ENCODE results near the gene EFEMP1. TPM values are rescaled to one million over a fixed set of nuclear protein-coding genes. Genes with fewer than 3 reads are reported as not detected.

EFEMP1 gene
- total RNA-seq, 1 donor from 2014 or later: 2.8 TPM

DNA sequence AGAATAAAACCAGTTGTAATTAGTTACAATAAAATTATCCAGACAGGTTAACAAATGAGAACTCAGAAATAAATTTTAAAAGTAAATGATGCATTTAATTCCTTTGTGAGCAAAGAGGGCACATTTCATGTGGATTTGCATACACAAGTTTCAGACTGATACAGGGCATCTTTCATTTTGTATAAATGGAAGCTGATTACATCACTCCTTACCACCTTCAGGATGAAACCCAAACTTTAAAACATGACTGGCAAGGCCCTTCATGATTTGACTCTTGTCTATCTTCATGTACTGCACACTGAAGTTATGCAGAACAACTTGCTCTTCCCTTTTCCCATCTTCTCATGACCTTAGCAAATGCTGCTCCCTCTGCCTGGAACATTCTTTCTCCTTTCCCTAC, 26.9 kb downstream of the EFEMP1 start:
- DNase-seq: no peak

DNA sequence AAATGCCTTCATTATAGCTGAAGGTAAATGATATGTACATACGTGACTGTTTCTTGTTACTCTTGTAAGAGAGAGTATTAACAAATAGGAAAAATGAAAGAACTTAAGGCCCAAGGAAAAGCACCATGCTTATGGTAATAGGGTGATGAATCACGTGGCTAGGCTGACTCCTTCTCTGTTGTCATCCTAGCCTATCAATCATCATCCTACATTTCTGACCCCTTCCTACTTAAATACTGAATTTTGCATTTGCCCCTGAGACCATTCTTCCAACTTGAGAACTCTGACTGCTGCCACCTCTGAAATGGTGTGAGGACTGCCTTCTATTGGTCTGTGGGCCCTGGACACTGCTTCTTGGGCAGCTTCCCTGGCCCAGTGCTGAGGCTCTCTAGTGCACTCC, 28.9 kb downstream of the EFEMP1 start:
- no peak for DNase-seq

DNA sequence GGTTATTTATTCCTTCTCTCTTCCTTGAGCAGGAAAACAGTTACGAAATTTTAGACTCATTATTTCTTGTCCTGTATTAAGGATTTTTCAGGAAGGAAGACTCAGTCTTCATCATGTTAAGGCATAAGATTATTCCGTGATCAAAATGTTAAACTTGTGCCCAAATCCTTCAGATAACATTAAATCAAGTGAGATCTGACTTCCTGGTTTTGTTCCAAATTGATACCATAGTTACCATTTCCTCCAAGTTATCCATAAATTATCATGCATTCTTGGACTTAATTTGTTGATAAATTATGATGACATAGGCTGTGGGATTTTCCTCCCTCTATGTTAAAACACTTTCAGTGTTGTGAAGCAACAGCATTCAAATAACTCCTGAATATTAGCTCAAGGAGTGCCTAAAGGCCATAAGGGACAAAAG, 31.9 kb downstream of the EFEMP1 start:
- DNase-seq: no peak

DNA sequence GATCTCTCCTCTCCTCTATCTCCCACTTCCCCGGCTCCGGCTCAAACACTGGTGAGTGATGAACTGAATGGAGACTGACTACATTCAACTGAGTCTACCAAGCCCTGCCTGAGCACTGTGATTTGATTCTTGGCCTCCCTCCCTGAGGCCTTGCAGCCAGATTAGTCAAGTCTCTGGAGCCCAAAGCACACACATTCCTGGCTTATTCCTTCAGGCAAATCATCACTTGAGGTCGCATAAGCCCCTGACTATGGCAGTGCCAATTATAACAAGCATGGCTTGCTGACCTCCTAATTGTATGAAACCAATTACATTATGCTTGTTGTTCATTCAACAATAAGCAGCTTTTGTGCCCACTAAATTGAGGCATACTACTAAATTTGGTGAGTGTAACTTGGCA, 34.6 kb downstream of the EFEMP1 start:
- DNase-seq: no peak

DNA sequence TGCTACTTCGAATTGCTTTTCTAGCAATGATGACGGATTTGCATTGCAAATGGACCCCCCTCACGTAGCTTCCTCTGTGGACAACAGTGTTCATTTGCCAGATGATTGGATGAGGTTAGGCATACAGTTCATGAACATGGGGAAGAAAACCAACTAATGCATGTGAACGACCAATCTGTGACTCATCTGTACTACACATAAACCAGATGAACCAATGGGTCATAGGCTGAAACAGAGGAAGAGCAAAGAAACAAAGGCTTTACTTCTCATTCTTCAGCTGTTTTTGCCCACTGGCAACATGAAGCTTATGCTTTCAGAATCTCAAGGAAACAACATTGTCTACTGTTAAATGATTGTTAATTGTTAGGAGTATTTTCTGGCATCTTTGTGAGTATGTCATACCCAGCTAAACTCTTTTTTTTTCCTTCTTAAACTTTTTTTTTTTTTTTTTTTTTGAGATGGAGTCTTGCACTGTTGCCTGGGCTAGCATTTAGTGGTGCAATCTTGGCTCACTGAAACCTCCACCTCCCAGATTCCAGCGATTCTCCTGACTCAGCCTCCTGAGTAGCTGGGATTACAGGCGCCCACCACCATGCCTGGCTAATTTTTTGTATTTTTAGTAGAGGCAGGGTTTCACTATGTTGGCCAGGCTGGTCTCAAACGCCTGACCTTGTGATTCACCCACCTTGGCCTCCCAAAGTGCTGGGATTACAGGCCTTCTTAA, 35.5 kb downstream of the EFEMP1 start:
- DNase-seq: no peak

DNA sequence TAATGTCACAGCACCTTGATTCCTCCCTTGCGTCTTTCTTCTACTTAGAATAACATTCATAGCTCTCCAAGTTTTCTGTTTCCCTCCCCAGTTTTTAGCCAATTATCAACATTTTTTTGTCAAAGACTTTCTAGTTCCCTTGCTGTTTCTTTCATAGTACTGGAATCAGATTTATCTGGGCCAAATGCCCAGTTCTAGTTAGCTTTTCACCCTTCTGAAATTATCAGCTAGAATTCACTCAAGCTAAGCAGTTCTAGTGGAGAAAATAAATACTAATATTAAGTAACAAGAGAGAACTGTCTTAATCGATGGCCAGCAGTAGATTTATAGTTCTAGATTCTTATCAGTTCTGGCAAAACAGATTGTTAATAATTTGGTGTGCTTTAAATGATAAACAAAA, 36.2 kb downstream of the EFEMP1 start:
- no peak for DNase-seq

DNA sequence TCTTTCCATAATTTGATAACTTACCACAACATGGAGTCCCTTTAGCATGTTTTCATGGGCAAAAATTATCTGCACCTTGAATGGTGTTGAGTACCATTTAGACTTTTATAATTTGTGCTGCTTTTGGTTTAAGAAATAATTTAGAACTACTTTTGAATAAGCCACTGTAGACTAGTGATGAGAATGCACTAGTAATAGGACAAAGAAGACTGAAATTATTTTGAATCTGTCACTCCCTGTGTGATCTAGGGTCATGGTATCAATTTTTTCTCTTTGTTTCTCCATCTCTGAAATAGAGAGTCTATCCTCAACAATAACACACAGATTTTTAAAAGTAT, 37.7 kb downstream of the EFEMP1 start:
- no peak for DNase-seq

DNA sequence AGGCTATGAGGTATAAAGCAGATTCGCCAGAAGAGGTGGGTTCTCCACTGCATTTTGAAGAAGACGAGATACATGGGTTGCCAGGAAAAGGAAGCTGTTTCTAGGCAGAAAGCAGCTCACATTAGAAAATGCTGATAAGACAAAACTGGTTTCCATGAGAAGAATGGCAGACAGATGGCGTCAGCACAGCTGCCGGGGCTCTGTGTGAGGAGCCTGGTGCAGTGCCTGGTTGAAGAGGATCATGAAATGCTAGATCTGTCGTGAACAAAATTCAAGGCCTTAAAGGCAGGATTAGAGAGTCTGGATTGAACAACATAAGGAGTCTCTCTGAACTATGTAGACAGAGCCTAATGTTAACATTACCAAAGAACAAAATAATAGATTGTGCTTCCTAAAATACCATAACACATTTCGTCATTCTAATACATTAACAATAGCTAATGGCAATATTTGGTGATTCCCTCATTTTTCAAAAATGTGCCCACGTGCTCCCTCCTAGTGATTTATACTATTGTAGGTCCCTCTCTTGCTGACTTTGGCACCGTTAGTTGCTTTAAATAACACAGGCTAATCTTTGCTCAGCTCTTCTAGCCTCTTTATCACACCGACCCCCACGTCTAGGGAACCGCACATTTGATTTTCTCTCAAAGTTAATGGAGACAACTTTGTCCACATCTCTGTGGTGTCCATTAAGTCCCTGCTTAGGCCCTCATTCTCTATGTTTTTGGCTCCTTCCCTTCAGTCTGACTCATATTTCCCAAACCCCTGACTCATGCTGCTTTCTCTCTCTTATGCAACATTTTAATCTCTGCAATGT, 38.2 kb downstream of the EFEMP1 start:
- no peak for DNase-seq

DNA sequence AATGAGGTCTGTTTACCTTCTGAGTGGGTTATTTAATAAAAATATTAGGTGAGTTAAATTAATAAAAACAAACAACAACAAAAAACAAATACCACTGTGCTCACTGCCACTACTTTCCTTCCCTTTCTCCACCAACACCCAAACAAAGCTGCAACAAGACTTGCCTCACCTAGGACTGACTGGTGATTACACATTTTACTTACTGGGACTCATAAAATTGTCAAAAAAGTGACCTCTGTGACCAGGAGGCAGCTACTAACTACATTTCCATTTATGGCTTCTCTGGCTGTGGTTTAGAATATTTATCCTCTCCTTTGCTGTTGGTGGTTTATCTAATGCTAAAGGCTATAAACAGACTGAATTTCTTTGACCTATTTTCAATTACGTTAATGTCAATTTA, 39.8 kb downstream of the EFEMP1 start:
- no peak for DNase-seq

DNA sequence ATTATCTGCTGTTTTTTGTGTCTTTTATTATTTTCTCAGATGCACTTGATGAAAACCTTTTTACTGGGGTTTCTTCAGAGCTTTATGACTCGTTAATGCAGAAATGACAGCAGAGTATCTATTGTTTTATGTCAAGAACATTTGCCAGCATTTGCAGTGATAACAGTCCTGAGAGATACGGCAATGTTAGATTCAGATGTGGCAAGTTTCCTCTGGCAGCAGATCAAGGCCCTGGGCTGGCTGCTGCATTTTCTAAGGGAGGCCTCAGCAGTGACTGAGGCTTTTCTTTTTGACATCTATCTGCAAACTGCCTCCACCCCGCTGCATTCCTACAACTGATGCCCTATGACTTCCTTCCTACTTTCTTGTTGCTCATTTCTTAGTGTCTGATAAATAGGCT, 40.2 kb downstream of the EFEMP1 start:
- DNase-seq: no peak

DNA sequence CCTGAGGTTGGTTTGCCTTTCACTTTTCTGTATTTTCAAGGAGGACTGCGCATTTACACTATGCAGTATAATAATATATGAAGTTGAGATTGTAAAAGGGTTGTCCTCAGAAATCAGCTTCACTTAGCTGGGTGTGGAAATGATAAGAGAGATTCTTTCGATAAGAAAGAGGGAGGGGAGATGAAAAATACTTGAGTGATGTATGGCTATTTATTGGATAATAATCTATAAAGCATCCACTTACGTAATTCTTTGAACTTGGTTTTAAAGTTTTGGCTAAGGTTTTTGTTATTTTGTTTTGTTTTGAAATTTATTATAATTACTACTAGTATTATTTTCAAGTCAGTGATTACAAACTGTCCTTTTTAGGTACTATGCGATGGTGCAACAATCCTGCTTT, 40.6 kb downstream of the EFEMP1 start:
- DNase-seq: no peak

DNA sequence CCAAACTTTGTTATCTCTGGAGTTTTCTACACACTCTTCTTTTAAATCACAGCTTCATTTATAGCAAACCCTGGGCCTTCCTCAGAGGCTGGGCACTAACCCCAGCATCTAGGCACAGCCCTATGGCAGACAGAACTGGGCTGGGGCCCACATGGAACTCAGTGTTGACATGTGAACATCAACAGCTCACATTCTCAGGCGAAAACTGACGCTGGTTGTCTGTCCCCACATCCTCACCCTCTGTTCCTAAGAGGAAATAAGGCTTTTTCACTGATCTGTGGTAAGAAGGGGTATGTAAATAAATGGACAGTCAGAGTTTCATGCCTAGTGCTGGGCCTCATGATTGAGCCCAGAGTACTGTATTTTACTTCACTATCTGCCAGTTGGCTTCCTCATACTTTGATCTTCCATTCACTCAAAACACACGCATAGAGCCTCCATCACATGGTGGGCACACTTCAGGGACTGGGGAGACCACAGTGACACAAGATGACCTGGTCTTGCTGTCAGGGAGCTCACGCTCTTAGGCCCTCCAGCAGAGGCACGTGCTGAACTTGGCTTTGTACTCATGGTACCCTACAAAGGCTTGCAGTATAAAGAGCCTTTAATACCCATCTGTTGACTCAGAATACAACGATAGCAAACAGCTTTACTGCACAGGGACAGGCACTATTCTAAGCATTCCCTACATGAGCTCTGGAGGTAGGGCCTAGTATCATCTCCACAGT, 43.0 kb downstream of the EFEMP1 start:
- no peak for DNase-seq

DNA sequence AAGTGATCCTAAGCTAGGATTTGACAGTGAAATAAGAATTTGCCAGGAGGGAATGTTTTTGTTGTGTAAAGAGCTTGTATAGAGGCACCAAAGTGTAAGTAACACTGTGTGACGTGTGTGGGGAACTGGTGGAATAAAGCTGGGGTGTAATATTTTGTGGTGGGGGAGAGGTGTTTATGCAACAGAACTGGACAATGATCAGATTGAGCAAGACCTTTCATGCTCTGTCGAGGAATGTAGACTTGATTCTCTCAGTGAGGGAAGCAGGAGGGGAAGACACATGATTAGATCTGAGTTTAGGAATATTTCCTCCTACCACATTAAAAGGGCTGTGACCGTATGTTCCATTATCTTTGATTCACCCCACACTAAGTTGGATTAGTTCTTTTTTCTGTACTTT, 43.6 kb downstream of the EFEMP1 start:
- no peak for DNase-seq

DNA sequence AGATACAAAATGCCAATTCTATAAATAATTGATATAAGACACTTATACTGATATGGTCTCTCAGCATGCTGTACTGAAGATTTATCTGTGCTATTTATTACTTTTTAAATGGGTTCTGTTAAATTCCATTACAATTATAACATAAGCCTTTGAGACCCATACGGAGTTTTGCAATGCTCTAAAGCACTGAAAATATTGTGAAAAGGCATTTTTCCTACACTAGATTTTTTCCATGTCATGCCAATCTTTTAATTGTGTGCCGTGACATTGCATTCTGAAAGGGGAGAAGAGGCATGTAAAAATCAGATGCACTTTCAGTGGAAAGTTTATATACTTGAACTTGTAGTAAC, 46.5 kb downstream of the EFEMP1 start:
- no peak for DNase-seq

DNA sequence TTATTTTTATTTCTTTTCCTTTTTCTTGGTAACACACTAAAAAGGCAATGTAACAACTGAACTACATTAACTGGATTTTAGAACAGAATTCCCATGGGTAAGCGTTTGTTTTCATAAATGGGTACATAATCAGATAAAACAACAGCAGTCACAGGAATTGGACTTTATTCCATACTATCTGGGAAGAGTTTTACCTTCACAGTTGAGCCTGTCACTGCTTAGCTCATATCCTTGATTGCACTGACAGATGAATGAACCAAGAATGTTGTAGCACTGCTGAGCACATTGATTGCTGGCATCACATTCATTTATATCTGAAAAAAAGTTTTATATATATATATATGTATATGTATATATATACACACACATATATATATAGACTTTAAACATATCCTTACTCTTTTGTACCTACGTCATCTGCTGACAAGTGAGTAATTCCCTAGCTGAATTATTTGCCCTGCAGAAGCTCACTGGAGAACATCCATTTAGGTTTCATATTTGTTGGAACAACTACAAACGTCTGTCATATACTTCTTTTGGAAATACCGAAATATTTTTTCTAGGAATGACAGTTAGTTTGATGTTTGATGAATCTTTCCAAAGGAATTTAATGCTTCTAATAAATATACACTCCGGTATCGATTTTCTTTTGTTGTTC, 47.0 kb downstream of the EFEMP1 start:
- no peak for DNase-seq

DNA sequence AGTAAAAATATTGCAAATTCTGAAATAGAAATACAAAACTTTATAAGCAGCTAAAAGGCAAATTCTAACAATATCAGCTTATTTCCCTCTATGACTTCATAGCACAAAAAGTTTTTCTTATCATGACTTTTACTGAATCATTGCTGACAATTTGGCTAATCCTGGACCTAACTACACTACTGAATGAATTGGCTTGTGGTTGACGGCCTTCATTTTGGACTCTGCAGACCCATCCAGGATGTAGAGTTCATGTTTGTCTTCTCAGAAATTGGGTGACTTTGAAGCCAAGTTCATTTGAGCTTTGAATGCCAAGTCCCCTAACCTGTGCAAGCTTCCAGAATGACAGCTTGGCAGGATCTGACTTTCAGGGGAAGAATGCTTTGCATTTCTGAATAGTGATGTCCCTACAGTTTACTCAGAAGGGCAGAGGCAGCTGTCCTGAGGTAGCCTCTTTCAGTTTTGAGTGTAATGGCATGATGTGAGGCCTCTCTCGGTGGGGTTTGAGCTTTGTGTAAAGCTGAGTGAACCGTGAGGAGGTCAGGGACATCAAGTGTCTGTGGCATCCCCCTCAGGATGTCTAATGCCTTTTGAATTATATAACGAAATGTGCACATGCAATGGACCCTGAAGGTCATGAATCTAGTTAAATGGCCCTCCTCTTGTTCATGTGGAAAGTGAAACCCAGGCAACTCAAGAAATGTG, 48.0 kb downstream of the EFEMP1 start:
- no peak for DNase-seq

DNA sequence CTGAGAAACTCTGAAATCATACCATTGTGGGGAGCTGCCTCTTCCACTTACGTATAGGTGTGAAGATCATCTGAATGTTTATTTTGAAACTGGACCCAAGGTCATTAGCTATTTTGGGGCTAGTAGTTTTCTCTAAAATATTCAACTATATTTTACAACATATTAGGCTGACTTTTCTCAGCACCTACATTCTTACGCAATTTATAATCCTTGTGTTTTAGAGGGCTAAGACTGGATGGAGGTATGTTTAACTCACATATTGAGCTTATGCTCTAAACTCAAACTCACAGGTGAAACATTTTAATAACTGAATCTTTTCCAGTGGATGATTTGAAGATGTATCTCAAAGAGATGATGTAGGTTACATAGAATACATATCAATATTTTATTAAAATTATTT, 49.2 kb downstream of the EFEMP1 start:
- DNase-seq: no peak

DNA sequence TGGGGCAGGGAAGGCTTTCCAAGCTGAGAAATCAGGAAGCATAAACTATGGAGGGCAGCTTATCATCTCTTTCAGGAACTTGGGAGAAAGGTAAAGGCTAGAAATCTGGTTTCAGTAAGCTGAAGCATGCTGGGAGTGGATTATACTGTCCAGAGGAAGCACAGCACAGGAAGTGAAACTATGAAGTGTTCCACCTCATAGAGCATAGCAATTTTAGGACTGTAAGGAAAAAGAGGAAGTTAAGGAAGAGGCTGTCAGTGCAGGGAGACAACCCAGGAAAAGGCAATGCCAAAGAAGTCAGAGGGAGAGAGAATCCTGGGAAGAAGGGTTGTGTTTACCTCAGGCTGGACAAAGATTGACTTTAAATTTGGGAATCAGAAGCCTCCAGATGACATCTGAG, 51.9 kb downstream of the EFEMP1 start:
- no peak for DNase-seq

DNA sequence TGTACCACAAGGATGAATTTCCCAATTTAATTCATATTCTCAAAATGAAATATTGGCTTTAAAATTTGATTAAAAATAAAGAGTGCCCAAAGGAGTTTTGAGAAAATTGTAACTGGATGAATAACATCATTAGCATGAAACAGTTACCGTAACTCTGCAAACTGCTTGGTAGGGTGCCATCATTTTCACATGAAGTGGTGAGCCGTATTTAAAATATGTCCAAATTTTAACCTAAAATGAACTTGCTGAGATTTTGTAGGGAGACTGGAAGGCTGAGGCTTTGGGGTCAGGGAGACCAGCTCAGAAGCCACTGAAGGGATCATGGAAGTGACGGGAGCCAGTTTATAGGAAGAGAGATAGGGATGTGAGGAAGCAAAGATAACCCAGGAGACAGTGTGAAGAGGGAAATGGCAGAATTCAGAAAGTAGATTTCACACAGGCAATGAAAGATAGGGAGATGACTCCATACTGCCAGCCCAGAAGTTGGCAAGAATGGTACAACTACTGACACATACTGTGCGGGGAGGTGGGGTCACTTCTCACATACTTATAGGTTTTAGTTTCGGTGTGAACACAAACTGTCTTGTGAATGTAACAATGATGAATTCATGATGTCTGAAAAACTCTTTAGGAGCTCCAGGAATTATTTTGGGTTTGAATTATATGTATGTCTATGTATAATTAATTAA, 53.8 kb downstream of the EFEMP1 start:
- no peak for DNase-seq

DNA sequence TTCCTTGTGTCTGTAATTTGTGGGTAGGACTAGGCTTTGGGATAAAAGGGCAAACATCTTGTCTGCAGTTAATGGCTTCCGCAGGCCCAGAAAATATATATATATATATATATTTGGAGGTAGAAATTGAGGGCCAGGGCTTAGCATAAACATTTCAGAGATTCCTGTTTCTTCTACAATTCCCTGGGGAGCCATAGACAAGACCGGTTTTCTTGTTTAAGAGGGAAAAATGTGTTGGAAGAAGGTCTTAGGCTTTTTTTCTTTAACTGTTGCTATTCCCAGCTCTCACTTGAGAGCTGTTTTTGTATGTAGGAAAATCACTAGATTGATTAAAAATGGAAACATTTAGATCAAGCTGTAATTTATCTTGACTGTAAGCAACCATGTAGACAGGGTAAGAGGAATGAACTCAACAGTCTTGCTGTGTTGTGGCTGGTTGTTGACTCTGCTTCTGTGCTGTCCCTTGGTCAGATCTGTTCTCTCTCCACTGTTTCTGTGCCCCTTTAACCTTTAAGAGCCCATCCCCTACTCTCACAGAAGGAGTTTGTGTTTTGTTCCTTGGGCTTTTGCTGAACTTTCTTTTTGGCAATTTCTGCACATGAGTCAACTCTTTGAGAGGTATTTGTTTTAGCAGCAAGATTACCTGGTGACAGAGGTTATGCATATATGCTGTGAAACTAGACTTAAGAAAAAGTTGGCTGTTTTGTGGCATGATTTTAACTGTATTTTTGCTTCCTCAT, 58.3 kb downstream of the EFEMP1 start:
- DNase-seq: no peak

All from occipital lobe (tissue), 2 donors.